HepG2 (cell line): ENCODE data around the gene ATR. TPM values are rescaled to one million over a fixed set of nuclear protein-coding genes. Genes with fewer than 3 reads are reported as not detected.

Experiments used
- AGO1 ChIP-seq: fragments of 200-400 bp; formaldehyde crosslinking; IDR thresholded peaks from 2 replicates; pipeline ENCODE4 v1.6.1; 2017; ENCODE audit warnings: mild to moderate bottlenecking, low read depth, low read length, moderate library complexity; ENCODE audit not compliant: poor library complexity, severe bottlenecking
- ARID2 ChIP-seq: sonication (generic); formaldehyde crosslinking; IDR thresholded peaks from 2 replicates; pipeline ENCODE4 v1.8.1; 2022; ENCODE audit warnings: mild to moderate bottlenecking, missing genetic modification reagents, borderline replicate concordance
- ATF7-NPFF ChIP-seq: sonication (generic); formaldehyde crosslinking; IDR thresholded peaks from 2 replicates; pipeline ENCODE4 v1.8.1; 2023; ENCODE audit warnings: mild to moderate bottlenecking, low read depth, missing genetic modification reagents, moderate library complexity
- FLYWCH1 ChIP-seq: sonication (generic); formaldehyde crosslinking; IDR thresholded peaks from 2 replicates; pipeline ENCODE4 v1.8.1; 2023; ENCODE audit warnings: mild to moderate bottlenecking, missing genetic modification reagents
- HDAC1 ChIP-seq: sonication (generic); formaldehyde crosslinking; IDR thresholded peaks from 2 replicates; pipeline ENCODE4 v1.5.1; 2020; ENCODE audit warnings: mild to moderate bottlenecking, missing genetic modification reagents
- HIC2 ChIP-seq: sonication (generic); formaldehyde crosslinking; IDR thresholded peaks from 2 replicates; pipeline ENCODE4 v1.9.0; 2022; ENCODE audit warnings: low read depth, missing genetic modification reagents
- NFKB2 ChIP-seq: sonication (generic); formaldehyde crosslinking; IDR thresholded peaks from 2 replicates; pipeline ENCODE4 v1.4.0; 2020; ENCODE audit warnings: missing genetic modification reagents, borderline replicate concordance
- RERE ChIP-seq: IDR thresholded peaks from 2 replicates; pipeline ENCODE4 v1.6.1; 2016; ENCODE audit warnings: low read depth, missing genetic modification reagents, missing compliant biosample characterization
- RFX1 ChIP-seq: fragments of 450-650 bp; IDR thresholded peaks from 2 replicates; pipeline ENCODE4 v1.6.1; 2017
- SNAPC5 ChIP-seq: sonication (generic); formaldehyde crosslinking; IDR thresholded peaks from 2 replicates; pipeline ENCODE4 v1.8.1; 2023; ENCODE audit warnings: mild to moderate bottlenecking, missing genetic modification reagents, borderline replicate concordance
- TBL1XR1 ChIP-seq: fragments of 150-350 bp; IDR thresholded peaks from 2 replicates; pipeline ENCODE4 v1.6.1; 2014; ENCODE audit warnings: borderline replicate concordance, low read length; ENCODE audit not compliant: partially characterized antibody
- ZBTB20 ChIP-seq: sonication (generic); formaldehyde crosslinking; IDR thresholded peaks from 2 replicates; pipeline ENCODE4 v1.8.1; 2023; ENCODE audit warnings: missing genetic modification reagents, low read depth, mild to moderate bottlenecking, borderline replicate concordance
- ZBTB46 ChIP-seq: sonication (generic); formaldehyde crosslinking; IDR thresholded peaks from 2 replicates; pipeline ENCODE4 v1.4.0; 2020; ENCODE audit warnings: mild to moderate bottlenecking, missing genetic modification reagents, borderline replicate concordance
- ZNF12 ChIP-seq: sonication (generic); formaldehyde crosslinking; IDR thresholded peaks from 2 replicates; pipeline ENCODE4 v1.5.0; 2020; ENCODE audit warnings: missing genetic modification reagents
- ZNF792 ChIP-seq: IDR thresholded peaks from 2 replicates; pipeline ENCODE4 v1.6.1; 2016
- ZXDC ChIP-seq: sonication (generic); formaldehyde crosslinking; IDR thresholded peaks from 2 replicates; pipeline ENCODE4 v1.5.0; 2020; ENCODE audit warnings: mild to moderate bottlenecking, missing genetic modification reagents
- polyA plus RNA-seq, 8 experiments: library from polyadenylated mRNA; depleted of rRNA in 3 of 8; stranded (reverse) in 7 of 8; unstranded in 1 of 8; fragments of >200 nt; fragmentation: Illumina TruSeq in 4 of 8; extraction: Trizol in 4 of 8; gene quantifications; 2 replicates each; pipeline versions ENCODE4 v1.2.1 to v1.2.3, GENCODE V29; 2011 to 2016; ENCODE audit warnings: low read depth in 4 of 8, missing spikeins in 1 of 8, mixed read lengths in 1 of 8; ENCODE audit not compliant: insufficient read depth in 1 of 8
- total RNA-seq, 5 experiments: library from RNA; depleted of rRNA; stranded (reverse); fragments of >200 nt; fragmentation: Illumina TruSeq; extraction: Trizol; gene quantifications; 2 replicates each; pipeline ENCODE4 v1.2.3, GENCODE V29; 2016; ENCODE audit warnings: low read depth in 1 of 5

Gene ATR
- total and polyA plus RNA-seq, 2 of the 13 experiments (the other 11 are each of a cell fraction or from before 2014, with no cell fraction given), result 6.6 to 17.0 TPM

GRCh38 chr3:142595951-142596725 lies 17.6 kb upstream of the ATR start, which contains the start of gene PLS1 (continued):
- TF ChIP-seq ZNF12 (CRISPR knock-in tag), result peak; percentile 10; the same call in 1 of the 2 replicates
- TF ChIP-seq RERE, result no peak
- peak; percentile 92 for TF ChIP-seq ATF7-NPFF
- peak; percentile 91; the same call in 1 of the 2 replicates for TF ChIP-seq NFKB2 (CRISPR knock-in tag)
- TF ChIP-seq AGO1, result no peak
- TF ChIP-seq ZXDC (CRISPR knock-in tag), result 0 out of 2 replicates have a peak, but pooled peaks have one; percentile 73
- peak; percentile 72; the same call in 1 of the 2 replicates for TF ChIP-seq ZBTB20
- peak; percentile 45 for TF ChIP-seq TBL1XR1
- TF ChIP-seq ARID2 (CRISPR knock-in tag), result peak; percentile 92
- TF ChIP-seq FLYWCH1, result no peak
- TF ChIP-seq ZNF792 (CRISPR knock-in tag), result no peak; the same call in none of the 2 replicates
- TF ChIP-seq ZBTB46 (CRISPR knock-in tag), result no peak
- TF ChIP-seq HDAC1 (CRISPR knock-in tag), result peak; percentile 97
- TF ChIP-seq SNAPC5 (CRISPR knock-in tag), result peak; percentile 61; the same call in 1 of the 2 replicates
- peak; percentile 90 for TF ChIP-seq HIC2
- TF ChIP-seq RFX1, result no peak
